LoVo (cell line): ENCODE results near the gene EEIG1.

Experiments
- DNase-seq: peaks from one replicate; pipeline ENCODE4 v3.0.0-alpha.2; 2016; ENCODE audit warnings: low spot score

The EEIG1 gene

DNA sequence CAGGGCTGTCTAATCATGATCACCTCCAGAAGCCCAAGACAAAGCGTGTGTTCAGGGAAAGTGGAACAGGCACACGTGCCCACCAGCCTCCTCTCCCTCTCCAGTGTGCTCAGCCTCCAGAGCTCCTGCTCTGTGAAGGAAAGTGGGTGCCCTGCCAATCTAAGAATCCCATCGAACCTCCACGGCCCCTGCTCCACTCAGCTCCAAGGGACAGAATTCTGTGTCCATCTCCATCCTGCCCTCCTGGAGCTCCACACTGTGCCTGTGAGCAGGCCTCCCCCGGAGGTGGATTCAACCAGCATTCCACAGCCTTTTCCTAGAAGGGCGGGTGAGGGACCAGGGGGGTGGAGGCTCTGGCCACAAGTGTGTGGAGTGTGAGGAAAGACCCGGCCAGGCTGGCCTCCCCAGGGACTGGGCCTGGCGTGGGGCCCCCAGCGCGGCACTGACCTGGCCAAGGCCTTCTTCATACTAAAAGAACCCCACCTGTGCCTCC is 6.0 kb downstream of the EEIG1 start:
- no peak for DNase-seq

DNA sequence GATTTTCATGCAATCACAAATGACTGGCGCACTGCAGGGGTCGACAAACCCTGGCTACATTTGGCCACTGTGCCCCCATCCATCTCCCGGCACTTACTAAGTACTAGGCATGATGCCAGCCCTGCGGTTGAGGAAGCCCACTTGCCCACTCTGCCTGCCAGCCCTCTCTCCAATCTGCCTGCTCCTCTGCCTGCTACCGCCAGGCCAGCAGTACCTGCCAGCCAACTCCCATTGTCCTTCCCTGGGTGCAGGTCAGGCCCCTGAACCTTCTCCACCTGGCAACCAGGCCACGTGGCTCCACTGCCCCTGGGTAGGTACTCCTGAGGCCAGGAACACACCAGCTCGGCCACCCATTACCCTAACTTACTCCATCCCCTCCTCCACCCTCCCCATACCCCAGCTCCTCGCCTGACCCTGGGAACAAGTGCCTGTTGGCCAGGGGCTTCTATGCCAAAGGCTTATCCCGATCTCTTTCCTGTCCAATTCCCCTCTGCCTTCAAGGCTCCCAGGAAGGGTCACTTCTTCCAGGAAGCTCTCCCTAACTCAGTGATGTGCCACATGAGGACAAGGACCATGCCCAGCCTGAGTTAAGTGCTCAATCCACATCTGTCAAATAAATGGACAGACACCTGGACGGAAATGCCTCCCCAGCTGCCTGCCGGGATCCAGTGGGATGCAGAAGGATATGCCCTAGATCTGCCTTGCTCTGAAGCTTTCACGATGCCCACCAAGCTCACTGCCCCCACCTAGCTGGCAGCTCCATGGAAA is 6.6 kb downstream of the EEIG1 start:
- DNase-seq = no peak

- no peak for DNase-seq
These were observed 7.4 kb downstream of the EEIG1 start for GRCh38 chr9:127973169-127974000.

DNA sequence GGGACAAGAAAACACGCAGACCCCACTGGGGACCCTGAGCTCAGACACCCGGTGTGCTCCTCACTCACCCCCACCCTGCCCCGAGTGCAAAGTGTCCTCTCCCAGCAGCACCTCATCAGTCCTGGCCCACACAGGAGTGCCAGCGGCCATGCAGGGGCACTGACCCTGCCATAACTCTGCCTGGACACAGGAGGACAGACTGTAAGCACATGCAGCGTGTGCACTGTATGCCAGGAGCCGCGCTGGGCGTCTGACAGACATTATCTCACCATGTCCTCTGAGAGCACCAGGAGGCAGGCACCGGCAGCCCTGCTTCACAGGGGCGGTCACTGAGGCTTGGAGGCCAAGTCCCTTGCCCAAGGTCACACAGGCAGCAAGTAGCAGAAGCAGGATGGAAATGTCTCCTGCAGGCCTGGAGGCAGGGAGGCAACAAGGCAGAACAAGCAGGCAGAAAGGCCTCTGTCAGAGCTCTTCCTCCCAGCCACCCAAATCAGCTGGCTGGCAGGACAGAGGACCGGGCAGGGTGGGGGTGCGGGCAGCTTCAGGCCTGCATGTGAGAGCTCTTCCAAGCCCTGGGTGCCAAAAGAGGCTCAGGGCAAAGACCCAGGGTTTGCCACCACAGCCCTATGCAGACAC is 8.4 kb downstream of the EEIG1 start:
- no peak for DNase-seq

DNA sequence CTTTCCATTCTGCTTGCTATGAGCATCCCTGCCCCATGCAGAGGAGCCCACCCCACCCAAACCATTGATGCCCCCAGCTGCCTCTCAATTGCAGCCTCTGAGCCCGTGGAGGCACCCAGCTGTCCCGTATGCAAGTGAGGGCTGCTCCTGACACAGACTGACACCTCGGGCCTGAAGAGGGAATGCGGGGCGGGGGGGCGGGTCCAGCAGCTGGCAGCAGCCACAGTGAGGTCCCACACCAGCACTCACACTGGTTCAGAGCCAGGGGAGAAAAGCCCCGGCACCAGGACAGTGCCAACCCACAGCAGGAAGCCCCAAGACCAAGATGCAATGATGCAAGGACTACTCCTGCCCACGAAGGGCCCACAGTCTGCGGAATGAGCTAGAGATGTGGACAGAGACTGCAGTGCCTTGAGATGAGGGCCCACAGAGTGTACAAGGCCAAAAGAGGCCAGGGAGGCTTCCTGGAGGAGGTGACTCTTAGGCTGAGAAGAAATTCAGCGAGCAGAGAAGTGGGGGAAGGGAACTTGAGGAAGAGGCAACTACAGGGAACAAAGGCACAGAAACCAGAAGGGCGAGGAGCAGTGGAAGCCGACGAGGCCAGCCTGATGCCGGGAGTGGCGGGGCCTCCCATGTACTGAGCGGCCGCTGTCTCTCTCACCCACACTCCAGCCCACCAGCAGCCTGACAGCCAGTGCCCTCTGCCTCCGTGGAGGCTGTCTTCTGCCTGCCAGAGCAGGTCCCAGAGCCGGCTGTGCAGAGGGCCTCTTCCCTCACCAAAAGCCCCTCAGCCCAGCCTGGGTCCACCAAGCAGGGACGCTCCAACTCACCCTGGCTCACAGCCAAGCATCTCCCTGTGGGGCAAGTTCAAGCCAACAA is 9.2 kb downstream of the EEIG1 start:
- DNase-seq = no peak

- DNase-seq = no peak
These were observed 10.1 kb downstream of the EEIG1 start for GRCh38 chr9:127970401-127971313.

GRCh38 chr9:127968700-127969383 is 11.9 kb downstream of the EEIG1 start:
- DNase-seq = peak; percentile 45

GRCh38 chr9:127968042-127968441 is 12.7 kb downstream of the EEIG1 start:
- DNase-seq = peak; percentile 94

DNA sequence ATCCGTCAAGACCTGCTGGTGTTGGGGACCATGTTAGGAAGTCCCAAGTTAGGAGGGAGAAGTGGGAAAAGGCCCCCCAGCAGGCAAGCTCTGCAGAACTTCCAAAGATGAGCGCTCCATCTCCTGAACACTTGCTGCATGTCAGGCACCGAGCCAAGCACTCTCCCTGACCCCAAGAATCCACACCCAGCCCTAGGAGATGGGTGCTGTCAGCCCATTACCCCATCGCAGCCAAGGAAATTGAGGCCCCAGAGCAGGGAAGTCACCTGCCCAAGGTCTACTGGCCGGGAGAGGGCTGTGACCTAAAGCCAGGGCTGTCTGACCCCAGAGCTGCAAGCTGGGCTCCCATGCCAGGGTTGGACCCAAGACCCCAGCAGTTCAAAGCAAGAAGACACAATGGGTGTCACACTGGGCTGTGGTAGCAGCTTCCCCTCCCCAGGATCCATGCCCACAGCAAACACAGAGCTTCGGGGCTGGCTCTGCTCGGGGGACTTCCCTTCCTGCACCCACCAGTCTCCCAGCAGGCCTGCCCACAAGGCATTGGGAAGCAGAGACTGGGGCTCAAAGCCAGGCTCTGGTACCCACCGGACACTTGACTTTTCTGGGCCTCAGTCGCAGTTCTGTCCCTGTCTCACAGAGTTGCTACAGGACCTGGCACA is 13.5 kb downstream of the EEIG1 start:
- no peak for DNase-seq

DNA sequence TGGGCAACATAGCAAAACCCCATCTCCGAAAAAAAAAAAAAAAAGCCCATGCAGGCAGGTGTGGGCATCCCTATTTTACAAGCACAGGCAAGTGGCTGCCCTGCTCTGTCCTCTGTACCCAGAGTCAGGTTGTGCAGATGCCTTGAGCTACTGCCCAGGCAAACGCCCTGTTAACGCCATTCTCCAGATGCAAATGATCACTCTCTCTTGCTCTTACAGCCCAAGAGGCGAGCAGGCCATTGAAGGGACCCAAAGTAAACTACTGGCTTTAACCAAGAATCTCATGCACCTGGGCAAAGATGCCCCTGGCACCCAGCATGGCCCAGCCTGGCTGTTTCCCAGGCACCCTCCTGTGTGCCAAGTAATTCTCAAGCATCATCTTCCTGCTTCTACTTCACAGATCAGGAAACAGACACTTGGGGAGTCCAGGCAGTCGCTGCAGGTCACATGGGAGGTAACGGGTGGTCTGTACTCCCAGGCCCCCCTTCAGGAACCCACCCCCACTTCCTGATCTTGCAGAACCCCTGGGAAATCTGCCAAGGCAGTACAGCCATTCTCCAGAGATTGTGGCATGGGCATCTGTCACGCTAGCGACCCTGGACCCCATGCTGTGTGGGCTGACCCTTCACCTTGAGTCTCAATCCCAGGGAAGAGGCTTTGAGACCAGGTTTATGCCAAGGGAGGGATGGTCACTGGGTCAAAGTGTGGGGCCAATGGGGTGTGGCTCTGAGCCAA is 14.2 kb downstream of the EEIG1 start:
- DNase-seq = no peak

GRCh38 chr9:127965953-127966352 is 14.8 kb downstream of the EEIG1 start:
- no peak for DNase-seq

- no peak for DNase-seq
These were observed 17.3 kb downstream of the EEIG1 start for GRCh38 chr9:127963359-127964064.

- DNase-seq = no peak
These were observed 17.8 kb downstream of the EEIG1 start for GRCh38 chr9:127963041-127963358.

GRCh38 chr9:127962278-127962677 is 18.5 kb downstream of the EEIG1 start:
- DNase-seq = no peak

- DNase-seq = no peak
These were observed 19.1 kb downstream of the EEIG1 start for GRCh38 chr9:127961613-127962155.

DNA sequence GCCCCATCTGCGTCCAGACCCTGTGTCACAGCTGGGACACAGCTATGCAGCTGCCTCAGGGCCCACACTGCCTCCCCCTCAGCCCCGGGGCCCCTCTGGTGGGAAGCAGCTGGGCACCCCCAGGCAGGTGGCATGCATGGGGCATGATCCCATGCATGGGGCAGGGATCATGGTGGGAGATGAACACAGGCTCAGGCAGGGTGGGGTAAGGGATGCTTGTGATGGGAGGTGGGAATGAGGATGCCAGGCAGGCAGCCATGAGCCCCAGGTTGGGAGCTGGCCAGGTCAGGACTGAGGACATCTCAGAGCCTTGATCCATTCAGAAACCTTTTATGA is 19.7 kb downstream of the EEIG1 start:
- DNase-seq = no peak

DNA sequence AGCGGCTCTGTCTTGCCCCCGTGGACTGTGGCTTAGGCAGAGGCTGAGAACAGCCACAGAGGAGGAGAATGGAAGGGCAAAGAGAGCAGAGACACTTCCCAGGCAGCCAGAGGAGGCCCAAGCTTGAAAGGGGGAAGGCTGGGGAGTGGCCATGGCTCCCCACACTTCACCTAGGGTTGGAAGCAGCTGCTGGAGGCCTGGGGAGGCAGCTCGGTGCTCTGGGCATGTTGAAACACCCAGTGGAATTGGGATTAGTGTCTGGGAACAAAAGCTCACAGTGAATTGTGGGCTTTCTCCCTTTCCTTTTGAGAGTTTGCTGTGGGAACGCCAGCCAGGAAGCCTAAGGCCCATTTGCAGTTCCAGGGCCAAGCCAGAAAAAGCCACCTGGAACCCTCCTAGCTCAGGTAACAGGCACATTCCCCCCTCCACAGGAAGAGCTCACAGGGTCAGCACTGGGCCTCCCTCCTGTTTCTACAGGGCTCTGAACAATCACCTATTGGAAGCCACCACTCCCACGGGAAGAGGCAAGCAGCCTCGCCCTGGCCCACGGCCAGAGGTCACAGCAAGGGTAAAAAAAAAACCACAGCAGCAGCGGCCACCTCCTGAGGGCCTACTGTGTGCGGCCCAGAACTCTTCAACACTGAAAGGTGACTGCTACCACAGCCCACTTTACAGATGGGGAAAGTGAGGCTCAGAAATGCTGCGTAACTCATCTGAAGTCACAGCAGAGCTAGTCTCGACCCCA is 20.2 kb downstream of the EEIG1 start:
- DNase-seq = no peak
